Adrenal gland (tissue), 12 donors: ENCODE measurements around the gene MPP3. TPM values are rescaled to one million over a fixed set of nuclear protein-coding genes. Genes with fewer than 3 reads are reported as not detected.

ENCODE experiments used
- DNase-seq, 7 donors: peaks; one replicate each; pipeline ENCODE4 v3.0.0-alpha.2; 2019 to 2020
- H3K27ac ChIP-seq, 5 donors: fragments of 200-600 bp; sonication (generic) in 4 of 5; 1 replicate in 3 of 5; 2 replicates in 2 of 5; pipeline versions ENCODE4 v1.5.1 to v1.8.0; 2016 to 2020; ENCODE audit warnings: mild to moderate bottlenecking in 1 of 5
- H3K27me3 ChIP-seq: fragments of 200-600 bp; 2 replicates; pipeline ENCODE4 v1.8.0; 2021
- H3K36me3 ChIP-seq, 2 donors: fragments of 200-600 bp; replicated peaks in 1 of 2; 1 replicate in 1 of 2; 2 replicates in 1 of 2; pipeline versions ENCODE4 v1.5.1 to v1.8.0; 2018 to 2022
- H3K4me1 ChIP-seq, 2 donors: fragments of 200-600 bp; replicated peaks in 1 of 2; 1 replicate in 1 of 2; 2 replicates in 1 of 2; pipeline versions ENCODE4 v1.5.1 to v1.8.0; 2018 to 2021
- H3K4me3 ChIP-seq, 4 donors: fragments of 200-600 bp; sonication (generic) in 3 of 4; one replicate each; pipeline ENCODE4 v1.5.1; 2016 to 2018
- H3K9me3 ChIP-seq, 3 donors: fragments of 200-600 bp; sonication (generic) in 1 of 3; replicated peaks in 1 of 3; 1 replicate in 2 of 3; 2 replicates in 1 of 3; pipeline versions ENCODE4 v1.5.1 to v1.8.0; 2016 to 2021
- POLR2A ChIP-seq, 2 donors: fragments of 450-650 bp; IDR thresholded peaks; one replicate each; pipeline ENCODE4 v1.6.1; 2017; ENCODE audit warnings: antibody characterized with exemption in 2 of 2, mild to moderate bottlenecking in 2 of 2, moderate library complexity in 1 of 2
- WGBS, 4 donors: extraction: QIAGEN DNeasy Blood & Tissue Kit in 2 of 4; methylation state at CpG; one replicate each; pipeline versions ENCODE4 v1.1.5 to v1.1.7; 2013 to 2017; 5-methylcytosine and 5-hydroxymethylcytosine counted together
- intact Hi-C, 2 donors: fragments of 100-400 bp; cut with DNase I; formaldehyde crosslinking; loops; one replicate each; pipeline versions ENCODE4 v1.14.1 to v1.15.0; 2022 to 2023
- polyA plus RNA-seq, 3 donors: library from polyadenylated mRNA; stranded (reverse); fragments of 200-250 nt in 2 of 3; fragments of 350-450 nt in 1 of 3; fragmentation: Illumina TruSeq in 1 of 3; extraction: RNeasy Lipid Tissue Mini Kit (QIAGEN cat#74804) in 1 of 3; gene quantifications; one replicate each; pipeline ENCODE4 v1.2.3, GENCODE V29; 2013 to 2014
- total RNA-seq, 9 donors: library from RNA; depleted of rRNA in 4 of 9; stranded (reverse); fragments of >200 nt in 4 of 9; fragments of 120-200 nt in 1 of 9; fragmentation: NEBNext Ultra II Directional in 1 of 9; extraction: Animal tissue kit (Norgen Biotek cat#: 25700) in 1 of 9; gene quantifications; one replicate each; pipeline versions ENCODE4 v1.1.0 to v1.2.4, GENCODE V29; 2013 to 2023
- TF ChIP-seq, protein P1 (sequence below), 6 experiments: fragments of 450-650 bp in 4 of 6; fragments of 200-600 bp in 2 of 6; sonication (generic) in 1 of 6; IDR thresholded peaks; 1 replicate in 5 of 6; 2 replicates in 1 of 6; pipeline versions ENCODE4 v1.5.1 to v1.8.0; 2016 to 2021; ENCODE audit warnings: antibody characterized with exemption in 6 of 6, mild to moderate bottlenecking in 2 of 6, moderate library complexity in 1 of 6
- donor health status: healthy with polysubstance abuse.
- donor health status: Bipolar disorder and iron deficiency.
- donor health status: DM: yes; HTN: yes; CAD: no.
- donor health status: DM: no; HTN: no; CAD: no.
- donor health status: DM: no; HTN: no; CAD: no.
- donor health status: DM: yes; HTN: yes; CAD: no.

Gene MPP3
- total and polyA plus RNA-seq, 12 donors, result 0.60 to 10.6 (median 3.6) TPM

DNA sequence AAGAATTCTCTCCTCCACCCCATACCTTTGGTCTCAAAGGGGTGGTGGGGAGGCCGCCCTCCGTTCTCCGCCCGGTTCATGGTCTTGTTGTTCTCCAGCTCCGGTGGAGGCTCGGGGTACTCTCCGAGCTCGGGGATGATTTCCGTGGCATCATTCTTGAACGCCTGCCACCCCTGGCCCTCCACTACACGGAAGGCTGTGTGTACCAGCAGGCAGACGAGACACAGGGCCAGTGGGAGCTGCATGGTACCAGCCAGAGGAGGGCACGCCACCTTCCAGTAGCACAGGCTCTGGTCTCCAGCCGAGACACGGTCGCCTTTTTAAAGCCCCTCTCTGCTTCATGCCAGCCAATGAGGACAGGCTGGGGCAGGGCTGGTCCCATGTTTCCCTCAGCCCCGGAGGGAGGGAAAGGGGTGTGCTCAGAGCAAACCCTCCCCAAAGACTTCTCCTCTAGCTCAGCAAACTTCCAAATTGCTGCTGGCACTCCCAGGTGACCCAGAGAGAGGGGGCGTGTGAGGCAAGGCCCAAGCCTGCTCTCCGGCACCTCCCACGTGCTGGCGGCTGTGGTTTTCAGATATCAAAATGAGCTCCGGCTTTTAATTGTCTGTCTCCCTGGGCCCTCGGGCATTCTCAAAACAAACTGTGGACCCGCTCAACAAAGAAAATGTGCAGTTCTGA is 74.3 kb downstream of the MPP3 start, which contains the start of gene SOST:
SOST (minus strand) TSS at position 295 of the 678 bp plus-strand sequence; CDS start at position 245, 50 bp downstream.
- Histone ChIP-seq H3K9me3 (no peaks in the 10 kb centered on the region), H3K27me3 (no peaks in the 10 kb centered on the region), H3K4me1 (peaks cover 7 to 16% of the 10 kb centered on the region in 2 donors), H3K27ac (no peak within 1 kb of the TSS), H3K4me3 (no peak within 1 kb of the TSS), H3K36me3 (no peaks in the 10 kb centered on the region)
- TF ChIP-seq POLR2A (IDR thresholded peaks at IDR 0.05), result no peak
- TF ChIP-seq, protein P1, sequence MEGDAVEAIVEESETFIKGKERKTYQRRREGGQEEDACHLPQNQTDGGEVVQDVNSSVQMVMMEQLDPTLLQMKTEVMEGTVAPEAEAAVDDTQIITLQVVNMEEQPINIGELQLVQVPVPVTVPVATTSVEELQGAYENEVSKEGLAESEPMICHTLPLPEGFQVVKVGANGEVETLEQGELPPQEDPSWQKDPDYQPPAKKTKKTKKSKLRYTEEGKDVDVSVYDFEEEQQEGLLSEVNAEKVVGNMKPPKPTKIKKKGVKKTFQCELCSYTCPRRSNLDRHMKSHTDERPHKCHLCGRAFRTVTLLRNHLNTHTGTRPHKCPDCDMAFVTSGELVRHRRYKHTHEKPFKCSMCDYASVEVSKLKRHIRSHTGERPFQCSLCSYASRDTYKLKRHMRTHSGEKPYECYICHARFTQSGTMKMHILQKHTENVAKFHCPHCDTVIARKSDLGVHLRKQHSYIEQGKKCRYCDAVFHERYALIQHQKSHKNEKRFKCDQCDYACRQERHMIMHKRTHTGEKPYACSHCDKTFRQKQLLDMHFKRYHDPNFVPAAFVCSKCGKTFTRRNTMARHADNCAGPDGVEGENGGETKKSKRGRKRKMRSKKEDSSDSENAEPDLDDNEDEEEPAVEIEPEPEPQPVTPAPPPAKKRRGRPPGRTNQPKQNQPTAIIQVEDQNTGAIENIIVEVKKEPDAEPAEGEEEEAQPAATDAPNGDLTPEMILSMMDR (IDR thresholded peaks at IDR 0.05), result no peak
- intact Hi-C loops, result loop anchor here in 1 of 2 donors (5.0 kb wide), 1 partner anchor 61 kb away; no protein-coding TSS in a partner anchor
- WGBS, 4 donors, result 83 to 90% (median 87%) methylated on average over 14 to 24 of the region's 24 CpGs
- no peak for DNase-seq

DNA sequence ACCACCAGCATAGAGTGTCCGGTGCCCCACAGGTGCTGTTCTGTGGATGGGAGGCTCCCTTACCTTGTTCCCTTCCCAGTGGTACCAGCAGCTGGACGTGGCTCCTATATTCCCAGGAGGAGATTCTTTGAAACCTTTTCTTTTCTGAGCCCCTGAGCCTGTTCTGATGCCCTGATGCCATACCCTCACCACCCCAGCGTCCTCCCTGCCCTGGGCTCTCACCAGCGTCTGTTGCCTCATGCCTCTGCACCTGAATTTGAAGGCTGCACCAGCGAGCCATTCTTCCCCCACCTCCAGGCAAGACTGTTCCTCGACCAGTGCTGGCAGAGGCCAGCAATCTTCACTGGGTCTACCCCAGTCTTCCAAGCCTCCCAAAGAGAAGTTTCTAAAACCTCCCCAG is 74.9 kb downstream of the MPP3 start:
- DNase-seq, result no peak
- intact Hi-C loops, result loop anchor here in 1 of 2 donors (5.0 kb wide), 1 partner anchor 61 kb away; no protein-coding TSS in a partner anchor
- H3K4me1 ChIP-seq, result peaks cover 7 to 16% of the 10 kb centered on the region in 2 donors
- no peaks in the 10 kb centered on the region for H3K36me3 ChIP-seq
- no peak overlapping the region for H3K4me3 ChIP-seq
- H3K9me3 ChIP-seq, result no peaks in the 10 kb centered on the region
- WGBS, 4 donors, result 76 to 86% (median 85%) methylated on average over 5 to 6 of the region's 6 CpGs
- no peaks in the 10 kb centered on the region for H3K27me3 ChIP-seq
- TF ChIP-seq POLR2A (IDR thresholded peaks at IDR 0.05), result no peak
- TF ChIP-seq, protein P1 (IDR thresholded peaks at IDR 0.05), result no peak
- H3K27ac ChIP-seq, result no peak overlapping the region

DNA sequence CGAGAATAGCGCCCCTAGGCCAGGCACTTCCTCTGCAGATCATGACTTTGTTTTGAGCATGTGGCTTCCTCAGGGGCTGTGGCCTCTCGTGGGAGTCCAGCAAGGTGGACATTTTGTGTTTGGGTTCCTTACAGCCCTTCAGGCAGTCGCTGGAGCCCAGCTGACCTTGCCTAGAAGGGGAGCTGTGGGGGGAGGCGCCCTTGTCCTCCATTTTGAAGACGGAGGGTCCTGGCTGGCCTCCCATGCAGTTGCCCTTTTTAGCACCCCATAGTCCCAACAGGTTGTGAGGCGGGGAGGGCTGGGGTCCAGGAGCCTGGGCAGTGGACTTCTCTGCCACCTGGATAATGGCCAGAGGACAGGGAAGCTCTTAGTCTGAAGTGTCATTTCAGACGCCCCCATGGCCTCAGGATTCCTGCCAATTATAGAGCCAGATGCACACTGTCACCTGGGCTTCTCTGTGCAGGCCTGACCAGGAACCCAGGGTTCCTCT is 75.7 kb downstream of the MPP3 start:
- H3K4me1 ChIP-seq, result peaks cover 7 to 16% of the 10 kb centered on the region in 2 donors
- TF ChIP-seq POLR2A (IDR thresholded peaks at IDR 0.05), result no peak
- TF ChIP-seq, protein P1 (IDR thresholded peaks at IDR 0.05), result no peak
- H3K4me3 ChIP-seq, result no peak overlapping the region
- intact Hi-C loops, result loop anchor here in 1 of 2 donors (5.0 kb wide), 1 partner anchor 60 kb away; no protein-coding TSS in a partner anchor
- no peaks in the 10 kb centered on the region for H3K27me3 ChIP-seq
- H3K9me3 ChIP-seq, result no peaks in the 10 kb centered on the region
- DNase-seq, result no peak
- no peaks in the 10 kb centered on the region for H3K36me3 ChIP-seq
- H3K27ac ChIP-seq, result no peak overlapping the region
- 57 to 88% (median 83%) methylated on average over 2 to 8 of the region's 8 CpGs for WGBS, 4 donors

DNA sequence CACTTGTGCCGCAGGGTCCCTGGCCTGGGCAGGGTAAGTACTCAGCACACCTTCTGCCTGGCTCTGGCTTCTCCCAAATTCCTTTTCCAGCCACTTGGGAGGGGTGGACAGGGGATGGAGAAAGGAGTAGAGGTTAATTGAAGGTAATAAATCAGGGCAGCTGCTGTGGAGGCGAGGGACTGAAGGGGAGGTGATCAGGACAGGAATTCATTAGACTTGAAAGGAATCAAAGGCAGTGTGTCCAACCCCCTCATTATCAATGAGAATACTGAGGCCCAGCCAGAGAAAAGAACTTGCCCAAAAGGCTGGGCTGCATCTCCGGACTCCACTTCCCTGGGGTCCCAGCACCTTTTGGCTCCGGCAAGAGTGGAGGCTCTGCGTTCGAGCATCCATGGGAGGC is 76.7 kb downstream of the MPP3 start:
- intact Hi-C loops, result loop anchor here in 1 of 2 donors (5.0 kb wide), 1 partner anchor 59 kb away; no protein-coding TSS in a partner anchor
- H3K27me3 ChIP-seq, result no peaks in the 10 kb centered on the region
- H3K27ac ChIP-seq, result no peak overlapping the region
- no peaks in the 10 kb centered on the region for H3K9me3 ChIP-seq
- no peaks in the 10 kb centered on the region for H3K36me3 ChIP-seq
- 76 to 92% (median 91%) methylated on average over 4 to 6 of the region's 6 CpGs for WGBS, 4 donors
- no peak overlapping the region for H3K4me3 ChIP-seq
- TF ChIP-seq, protein P1 (IDR thresholded peaks at IDR 0.05), result no peak
- no peak for TF ChIP-seq POLR2A (IDR thresholded peaks at IDR 0.05)
- DNase-seq, result no peak
- peaks cover 7 to 16% of the 10 kb centered on the region in 2 donors for H3K4me1 ChIP-seq
